H1 (cell line): ENCODE measurements around the gene GRP. TPM values are rescaled to one million over a fixed set of nuclear protein-coding genes. Genes with fewer than 3 reads are reported as not detected.

Experiments used
- CTCF ChIA-PET: fragments of 300-600 bp; sonication (Branson Sonifier 250); formaldehyde crosslinking; loops from one replicate; lab custom pipeline; 2021; ENCODE audit not compliant: partially characterized antibody; lab: Charles Lee
- POLR2A ChIA-PET: fragments of 300-600 bp; sonication (Branson Sonifier 250); formaldehyde crosslinking; loops from one replicate; lab custom pipeline; 2021; ENCODE audit warnings: inconsistent platforms; ENCODE audit not compliant: partially characterized antibody; lab: Charles Lee
- DNase-seq, 2 experiments: peaks; one replicate each; pipeline versions ENCODE4 v3.0.0 to v3.0.0-alpha.2; 2010 to 2022; ENCODE audit warnings: low spot score in 2 of 2, low read depth in 1 of 2, mixed read lengths in 1 of 2
- FAIRE-seq: peaks from 2 replicates; lab custom pipeline; 2011; peaks lifted over from hg19 to GRCh38; lab: Jason Lieb, UNC
- H2AFZ ChIP-seq: 2 replicates; pipeline ENCODE4 v1.8.1; 2012; ENCODE audit warnings: low read length, inconsistent platforms
- H2AK5ac ChIP-seq: 2 replicates; pipeline ENCODE4 v1.6.1; 2013; ENCODE audit warnings: low read depth, low read length
- H2BK120ac ChIP-seq: replicated peaks from 2 replicates; pipeline ENCODE3; 2013; ENCODE audit warnings: low read depth, low read length, inconsistent platforms
- H2BK12ac ChIP-seq: 2 replicates; pipeline ENCODE4 v1.6.1; 2013; ENCODE audit warnings: low read depth, low read length
- H2BK15ac ChIP-seq: 2 replicates; pipeline ENCODE4 v1.6.1; 2013; ENCODE audit warnings: low read length
- H2BK20ac ChIP-seq: 2 replicates; pipeline ENCODE4 v1.6.1; 2013; ENCODE audit warnings: low read length
- H2BK5ac ChIP-seq: 2 replicates; pipeline ENCODE4 v1.6.1; 2013; ENCODE audit warnings: low read depth, low read length
- H3K14ac ChIP-seq: 2 replicates; pipeline ENCODE4 v1.6.1; 2013; ENCODE audit warnings: inconsistent platforms; ENCODE audit not compliant: insufficient read length
- H3K18ac ChIP-seq: 2 replicates; pipeline ENCODE4 v1.6.1; 2013; ENCODE audit warnings: low read length; ENCODE audit errors: extremely low read depth
- H3K23ac ChIP-seq: 2 replicates; pipeline ENCODE4 v1.6.1; 2013; ENCODE audit warnings: inconsistent platforms; ENCODE audit not compliant: insufficient read length
- H3K23me2 ChIP-seq: 2 replicates; pipeline ENCODE4 v1.6.1; 2013; ENCODE audit warnings: low read depth, low read length
- H3K27ac ChIP-seq: 2 replicates; pipeline ENCODE4 v1.6.1; 2011; ENCODE audit warnings: low read depth, low read length, inconsistent platforms
- H3K27me3 ChIP-seq, 4 experiments: replicated peaks in 1 of 4; 1 replicate in 1 of 4; 2 replicates in 3 of 4; pipeline versions ENCODE4 v1.6.1 to v1.8.1; 2011 to 2013; ENCODE audit warnings: low read length in 3 of 4, mild to moderate bottlenecking in 3 of 4, inconsistent platforms in 2 of 4, mixed read lengths in 2 of 4, moderate library complexity in 1 of 4; ENCODE audit not compliant: control insufficient read depth in 3 of 4, insufficient read depth in 3 of 4; ENCODE audit errors: extremely low read depth in 1 of 4
- H3K36me3 ChIP-seq, 4 experiments: 2 replicates each; pipeline versions ENCODE4 v1.6.1 to v1.8.1; 2011 to 2013; ENCODE audit warnings: mild to moderate bottlenecking in 4 of 4, low read length in 3 of 4, moderate library complexity in 2 of 4, control low read depth in 1 of 4, inconsistent platforms in 1 of 4; ENCODE audit not compliant: insufficient read depth in 4 of 4, control insufficient read depth in 2 of 4
- H3K4ac ChIP-seq: replicated peaks from 2 replicates; pipeline ENCODE3; 2013; ENCODE audit warnings: low read length, low read depth, mixed read lengths, inconsistent platforms; ENCODE audit not compliant: insufficient read length
- H3K4me1 ChIP-seq, 4 experiments: replicated peaks in 1 of 4; 1 replicate in 1 of 4; 2 replicates in 3 of 4; pipeline versions ENCODE4 v1.6.1 to v1.8.1; 2011 to 2013; ENCODE audit warnings: low read length in 3 of 4, inconsistent platforms in 2 of 4, mixed read lengths in 1 of 4; ENCODE audit not compliant: insufficient read depth in 4 of 4, control insufficient read depth in 3 of 4
- H3K4me2 ChIP-seq, 2 experiments: 2 replicates each; pipeline versions ENCODE4 v1.6.1 to v1.8.1; 2011 to 2013; ENCODE audit warnings: low read depth in 2 of 2, low read length in 2 of 2, control low read depth in 1 of 2, inconsistent platforms in 1 of 2, mild to moderate bottlenecking in 1 of 2; ENCODE audit not compliant: insufficient read depth in 1 of 2
- H3K4me3 ChIP-seq, 4 experiments: fragments of 200-600, 300-600 bp in 1 of 4; sonication (generic), shearing (Covaris generic), sonication (Bioruptor Twin) in 1 of 4; 2 replicates each; pipeline versions ENCODE4 v1.5.1 to v1.8.1; 2011 to 2016; ENCODE audit warnings: low read length in 4 of 4, low read depth in 3 of 4, control low read depth in 2 of 4, inconsistent platforms in 2 of 4, mild to moderate bottlenecking in 2 of 4, mixed read lengths in 1 of 4, moderate library complexity in 1 of 4; ENCODE audit not compliant: insufficient read depth in 2 of 4; ENCODE audit errors: extremely low read depth in 1 of 4
- H3K56ac ChIP-seq: replicated peaks from 2 replicates; pipeline ENCODE3; 2013; ENCODE audit warnings: low read depth, mild to moderate bottlenecking, mixed read lengths, low read length, inconsistent platforms; ENCODE audit not compliant: insufficient read length
- H3K79me1 ChIP-seq: 2 replicates; pipeline ENCODE4 v1.6.1; 2013; ENCODE audit warnings: low read depth, low read length, control low read depth
- H3K79me2 ChIP-seq, 2 experiments: 2 replicates each; pipeline versions ENCODE4 v1.6.1 to v1.8.1; 2012 to 2013; ENCODE audit warnings: low read length in 2 of 2, mild to moderate bottlenecking in 2 of 2, inconsistent platforms in 1 of 2; ENCODE audit not compliant: insufficient read depth in 2 of 2, control insufficient read depth in 1 of 2
- H3K9ac ChIP-seq, 4 experiments: replicated peaks in 1 of 4; 1 replicate in 1 of 4; 2 replicates in 3 of 4; pipeline versions ENCODE4 v1.6.1 to v1.8.1; 2011 to 2013; ENCODE audit warnings: low read depth in 3 of 4, low read length in 3 of 4, control low read depth in 2 of 4, mild to moderate bottlenecking in 2 of 4, moderate library complexity in 2 of 4, inconsistent platforms in 1 of 4; ENCODE audit errors: extremely low read depth in 1 of 4
- H3K9me3 ChIP-seq, 2 experiments: 2 replicates each; pipeline versions ENCODE4 v1.6.1 to v1.8.1; 2012 to 2013; ENCODE audit warnings: mild to moderate bottlenecking in 2 of 2, moderate library complexity in 2 of 2, control low read depth in 1 of 2, inconsistent platforms in 1 of 2, low read depth in 1 of 2, low read length in 1 of 2, mixed read lengths in 1 of 2; ENCODE audit not compliant: insufficient read depth in 2 of 2
- H4K20me1 ChIP-seq, 2 experiments: replicated peaks in 1 of 2; 2 replicates each; pipeline versions ENCODE3 to v1.8.1; 2011 to 2013; ENCODE audit warnings: inconsistent platforms in 2 of 2, low read length in 2 of 2, mild to moderate bottlenecking in 1 of 2; ENCODE audit not compliant: insufficient read depth in 2 of 2, control insufficient read depth in 1 of 2
- H4K5ac ChIP-seq: 2 replicates; pipeline ENCODE4 v1.6.1; 2013; ENCODE audit warnings: low read length, low read depth, mixed read lengths, inconsistent platforms; ENCODE audit not compliant: insufficient read length
- H4K8ac ChIP-seq: 2 replicates; pipeline ENCODE4 v1.8.0; 2013; ENCODE audit warnings: mild to moderate bottlenecking, moderate library complexity, low read length, inconsistent platforms; ENCODE audit not compliant: insufficient read depth; ENCODE audit errors: extremely low read depth
- H4K91ac ChIP-seq: replicated peaks from 2 replicates; pipeline ENCODE3; 2013; ENCODE audit warnings: low read length, mixed read lengths, inconsistent platforms; ENCODE audit not compliant: insufficient read length
- ASH2L ChIP-seq: fragments of 200-600, 300-600 bp; sonication (generic); IDR thresholded peaks from one replicate; pipeline ENCODE4 v1.7.1; 2017; ENCODE audit warnings: low read length
- CBX8 ChIP-seq: fragments of 300-800, 300-1000 bp; sonication (generic); IDR thresholded peaks from 2 replicates; pipeline ENCODE4 v1.7.1; 2016; ENCODE audit warnings: low read depth, low read length, borderline replicate concordance
- EGR1 ChIP-seq: IDR thresholded peaks from 2 replicates; pipeline ENCODE4 v1.6.1; 2011; ENCODE audit warnings: low read depth, low read length, borderline replicate concordance
- EP300 ChIP-seq, 2 experiments: IDR thresholded peaks; 1 replicate in 1 of 2; 2 replicates in 1 of 2; pipeline ENCODE4 v1.6.1; 2011 to 2012; ENCODE audit warnings: low read depth in 2 of 2, low read length in 2 of 2, mild to moderate bottlenecking in 2 of 2, borderline replicate concordance in 1 of 2, inconsistent platforms in 1 of 2, moderate library complexity in 1 of 2
- MAFK ChIP-seq: IDR thresholded peaks from 2 replicates; pipeline ENCODE4 v1.6.1; 2012; ENCODE audit warnings: low read depth, mild to moderate bottlenecking, improper control_type of control experiment, low read length
- NRF1 ChIP-seq: IDR thresholded peaks from 2 replicates; pipeline ENCODE4 v1.6.1; 2011; ENCODE audit warnings: mild to moderate bottlenecking, low read depth, low read length, improper control_type of control experiment
- RAD21 ChIP-seq, 2 experiments: IDR thresholded peaks in 1 of 2; conservative IDR thresholded peaks in 1 of 2; 2 replicates each; pipeline ENCODE4 v1.6.1; 2011; ENCODE audit warnings: low read depth in 2 of 2, low read length in 2 of 2, improper control_type of control experiment in 1 of 2, inconsistent platforms in 1 of 2, mild to moderate bottlenecking in 1 of 2, moderate library complexity in 1 of 2
- RNF2 ChIP-seq: fragments of 200-900, 300-1000 bp; sonication (generic); IDR thresholded peaks from 2 replicates; pipeline ENCODE4 v1.7.1; 2016; ENCODE audit warnings: borderline replicate concordance, low read depth, mild to moderate bottlenecking, antibody characterized with exemption, low read length; ENCODE audit not compliant: poor library complexity, severe bottlenecking; ENCODE audit errors: missing control alignments
- SP1 ChIP-seq: IDR thresholded peaks from 2 replicates; pipeline ENCODE4 v1.6.1; 2011; ENCODE audit warnings: low read depth, low read length
- SUZ12 ChIP-seq: fragments of 200-600 bp; sonication (generic); IDR thresholded peaks from 2 replicates; pipeline ENCODE4 v1.6.1; 2012; ENCODE audit warnings: mild to moderate bottlenecking, inconsistent platforms, low read length, moderate library complexity, mixed read lengths
- TBP ChIP-seq: IDR thresholded peaks from 2 replicates; pipeline ENCODE4 v1.6.1; 2011; ENCODE audit warnings: low read depth, low read length, improper control_type of control experiment
- WGBS, 2 experiments: shearing (Covaris generic) in 1 of 2; methylation state at CpG; one replicate each; pipeline versions ENCODE4 v1.1.6 to v1.1.7; 2013 to 2015; ENCODE audit warnings: low lambda C conversion rate in 2 of 2, mixed read lengths in 2 of 2, inconsistent platforms in 1 of 2, low coverage in 1 of 2, missing lambda C conversion rate in 1 of 2; ENCODE audit not compliant: insufficient replicate concordance in 2 of 2, insufficient coverage in 1 of 2, insufficient read length in 1 of 2; ENCODE audit errors: extremely low coverage in 1 of 2, missing lambda C conversion rate in 1 of 2; 5-methylcytosine and 5-hydroxymethylcytosine counted together
- polyA plus RNA-seq, 7 experiments: library from polyadenylated mRNA; depleted of rRNA in 3 of 7; stranded (reverse) in 5 of 7; unstranded in 2 of 7; fragments of >200 nt in 5 of 7; fragments of 200-250 nt in 2 of 7; gene quantifications; 1 replicate in 5 of 7; 2 replicates in 1 of 7; 4 replicates in 1 of 7; pipeline versions ENCODE4 v1.2.1 to v1.2.3, GENCODE V29; 2011 to 2013; ENCODE audit warnings: missing spikeins in 2 of 7, mixed read lengths in 2 of 7
- total RNA-seq: library from RNA; stranded (reverse); fragmentation: NEBNext Ultra II Directional; extraction: Animal tissue kit (Norgen Biotek cat#: 25700); gene quantifications from 2 replicates; pipeline ENCODE4 v1.2.1, GENCODE V29; 2021

Gene GRP
- total and polyA plus RNA-seq, 2 of the 8 experiments (the other 6 are each of a cell fraction or from before 2014, with no cell fraction given): not detected

DNA sequence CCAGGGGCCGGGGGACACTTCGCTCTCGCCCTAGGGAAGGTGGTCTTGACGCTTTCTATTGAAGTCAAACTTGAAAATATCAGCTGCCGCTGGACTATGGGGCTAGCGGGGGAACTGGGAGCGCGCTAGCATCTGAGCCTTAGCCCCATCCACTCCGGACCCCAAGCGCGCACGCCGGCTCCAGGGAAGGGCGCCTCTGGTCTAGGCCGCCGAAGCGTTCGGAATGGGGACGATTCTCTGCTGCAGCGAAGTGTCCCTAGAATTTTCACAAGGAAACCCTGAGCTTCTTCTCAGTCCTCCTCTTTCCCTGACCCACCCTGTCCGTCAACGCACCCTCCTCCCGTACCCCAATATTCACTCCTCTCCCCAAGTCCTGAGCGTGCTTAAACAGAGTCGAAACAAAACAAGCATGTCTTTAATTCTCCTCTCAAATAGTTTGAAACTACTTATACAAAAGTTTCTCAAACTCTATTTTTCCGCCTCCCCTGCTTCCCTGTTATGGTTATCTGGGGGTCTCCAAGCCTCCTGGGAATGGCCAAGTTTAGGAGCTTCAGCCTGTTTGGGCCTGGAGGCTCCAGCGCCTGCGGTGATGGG lies 48.3 kb downstream of the GRP start:
- Histone ChIP-seq H4K91ac (no peak overlapping the region), H3K56ac (no peak overlapping the region), H3K27ac (no peak overlapping the region), H2BK120ac (no peak overlapping the region), H3K27me3 (peaks cover 90 to 98% (median 95%) of the 10 kb centered on the region in 4 experiments), H3K36me3 (no peaks in the 10 kb centered on the region; a peak in 1 of 8 replicates), H2BK20ac (no peak overlapping the region), H2BK15ac (no peak overlapping the region), H2AK5ac (no peak overlapping the region; the same call in 1 of the 2 replicates), H3K9ac (no peak overlapping the region), H3K4me3 (peak overlapping the region; percentile 33 to 63 (median 48); a peak in 7 of 8 replicates), H4K5ac (no peak overlapping the region), H2AFZ (peak overlapping the region; percentile 30; the same call in 1 of the 2 replicates), H3K4me2 (peak overlapping the region; percentile 82 to 83), H2BK5ac (no peak overlapping the region), H2BK12ac (peak overlapping the region; percentile 50; the same call in 1 of the 2 replicates), H4K8ac (no peak overlapping the region), H3K79me2 (no peaks in the 10 kb centered on the region), H3K4me1 (peaks cover 0 to 49% (median 25%) of the 10 kb centered on the region in 4 experiments; a peak in 6 of 7 replicates), H3K14ac (no peak overlapping the region), H3K18ac (peak overlapping the region; percentile 55; the same call in 1 of the 2 replicates), H3K9me3 (no peaks in the 10 kb centered on the region), H3K4ac (no peak overlapping the region), H3K23me2 (peaks cover 15% of the 10 kb centered on the region; the same call in 1 of the 2 replicates), H3K23ac (no peak overlapping the region), H3K79me1 (no peaks in the 10 kb centered on the region), H4K20me1 (peaks cover 15 to 25% of the 10 kb centered on the region in 2 experiments)
- no peak for FAIRE-seq
- POLR2A ChIA-PET: interaction anchor here (0.8 to 1.1 kb wide), 3 partner anchors 18 to 79 kb away, joined by 3 to 5 read pairs (median 4); partner anchors contain the start of gene GRP
- DNase-seq: no peak
- 5% methylated on average over 28 of the region's 28 CpGs; no CpG with 5 or more reads in 1 of the 2 experiments for WGBS, 2 experiments
- CTCF ChIA-PET: interaction anchor here (0.8 to 15.5 kb wide), 12 partner anchors 8 to 135 kb away, joined by 4 to 129 read pairs (median 8); partner anchors contain the start of genes CPLX4 and GRP
- TF ChIP-seq RAD21 (IDR thresholded peaks at IDR 0.05 in 1 of 2, conservative IDR thresholded peaks at IDR 0.05 in 1 of 2; ENCODE audit: low read depth in 2 of 2, low read length in 2 of 2) (no peak), CBX8 (peak; percentile 87; the same call in 1 of the 2 replicates), SUZ12 (peak; percentile 94), MAFK (no peak), TBP (peak; percentile 34; the same call in 1 of the 2 replicates), ASH2L (peak; percentile 1), EP300 (IDR thresholded peaks at IDR 0.05; ENCODE audit: borderline replicate concordance in 1 of 2, low read depth in 2 of 2, low read length in 2 of 2) (no peak), EGR1 (no peak), RNF2 (peak; percentile 77), NRF1 (no peak), SP1 (no peak)
